Fibroblast of the aortic adventitia (primary cell): Measurements from ENCODE around the gene RTN3. TPM values are rescaled to one million over a fixed set of nuclear protein-coding genes. Genes with fewer than 3 reads are reported as not detected.

Experiments
- DNase-seq: peaks from one replicate; pipeline ENCODE4 v3.0.0-alpha.2; 2010; ENCODE audit warnings: low read depth
- H3K4me3 ChIP-seq: 2 replicates; pipeline ENCODE4 v1.5.1; 2011; ENCODE audit warnings: low read depth, mild to moderate bottlenecking, control low read depth, low read length, moderate library complexity
- CTCF ChIP-seq: IDR thresholded peaks from 2 replicates; pipeline ENCODE4 v1.5.1; 2011; ENCODE audit warnings: mild to moderate bottlenecking, low read length, control low read depth, inconsistent platforms; ENCODE audit not compliant: insufficient read depth
- small RNA-seq: library from RNA; depleted of rRNA; stranded (forward); fragments of <200 nt; gene quantifications from one replicate; pipeline ENCODE3, GENCODE V24; 2012
- total RNA-seq: library from RNA; depleted of rRNA; stranded (reverse); fragments of >200 nt; gene quantifications from 2 replicates; pipeline ENCODE4 v1.2.3, GENCODE V29; 2012; ENCODE audit warnings: low replicate concordance

Gene RTN3
- total RNA-seq, 1 donor = 151 TPM

- no peak for TF ChIP-seq CTCF
- no peak overlapping the region for H3K4me3 ChIP-seq
- DNase-seq = no peak
Observed at GRCh38 chr11:63804259-63804658, 123.0 kb downstream of the RTN3 start.

GRCh38 chr11:63805844-63806415, 124.6 kb downstream of the RTN3 start:
- DNase-seq = peak; percentile 16
- H3K4me3 ChIP-seq = no peak overlapping the region
- TF ChIP-seq CTCF = no peak

Small RNAs within 50 kb of the gene (small RNA-seq; reads per million reads assigned to genes)
- not detected for gene AP000753.3
- not detected for gene RN7SL596P

Other genes starting within 250 kb of the RTN3 start
- gene PLAAT5, start 190.3 kb upstream of the RTN3 start, total RNA-seq = 0.18 and 5.3 TPM in 2 replicates
- 1.3 TPM in 1 of 2 replicates, not detected in the other for gene LGALS12, start 175.4 kb upstream of the RTN3 start, total RNA-seq
- gene PLAAT4, start 144.7 kb upstream of the RTN3 start, total RNA-seq = 16.6 and 233 TPM in 2 replicates
- gene PLAAT2, start 118.1 kb upstream of the RTN3 start, total RNA-seq = not detected in 2 replicates
- gene PLAAT3, start 67.1 kb upstream of the RTN3 start, total RNA-seq = 9.0 and 71.9 TPM in 2 replicates
- 298 and 320 TPM in 2 replicates for gene ATL3, start 10.1 kb upstream of the RTN3 start, total RNA-seq
- gene ZFTA, start 87.3 kb downstream of the RTN3 start, total RNA-seq = 13.2 and 62.7 TPM in 2 replicates
- gene SPINDOC, start 132.0 kb downstream of the RTN3 start, total RNA-seq = 6.7 and 10.1 TPM in 2 replicates
- 11.4 and 12.7 TPM in 2 replicates for gene MARK2, start 157.6 kb downstream of the RTN3 start, total RNA-seq
- gene RCOR2, start 235.7 kb downstream of the RTN3 start, total RNA-seq = 2.9 and 3.3 TPM in 2 replicates